Measurements from ENCODE around the gene RPGRIP1.
"Not testable (repeated sequence)": the region's sequence is repeated elsewhere in the genome, so short reads cannot be mapped to it uniquely, and the experiment has no call there.

RPGRIP1 gene

DNA sequence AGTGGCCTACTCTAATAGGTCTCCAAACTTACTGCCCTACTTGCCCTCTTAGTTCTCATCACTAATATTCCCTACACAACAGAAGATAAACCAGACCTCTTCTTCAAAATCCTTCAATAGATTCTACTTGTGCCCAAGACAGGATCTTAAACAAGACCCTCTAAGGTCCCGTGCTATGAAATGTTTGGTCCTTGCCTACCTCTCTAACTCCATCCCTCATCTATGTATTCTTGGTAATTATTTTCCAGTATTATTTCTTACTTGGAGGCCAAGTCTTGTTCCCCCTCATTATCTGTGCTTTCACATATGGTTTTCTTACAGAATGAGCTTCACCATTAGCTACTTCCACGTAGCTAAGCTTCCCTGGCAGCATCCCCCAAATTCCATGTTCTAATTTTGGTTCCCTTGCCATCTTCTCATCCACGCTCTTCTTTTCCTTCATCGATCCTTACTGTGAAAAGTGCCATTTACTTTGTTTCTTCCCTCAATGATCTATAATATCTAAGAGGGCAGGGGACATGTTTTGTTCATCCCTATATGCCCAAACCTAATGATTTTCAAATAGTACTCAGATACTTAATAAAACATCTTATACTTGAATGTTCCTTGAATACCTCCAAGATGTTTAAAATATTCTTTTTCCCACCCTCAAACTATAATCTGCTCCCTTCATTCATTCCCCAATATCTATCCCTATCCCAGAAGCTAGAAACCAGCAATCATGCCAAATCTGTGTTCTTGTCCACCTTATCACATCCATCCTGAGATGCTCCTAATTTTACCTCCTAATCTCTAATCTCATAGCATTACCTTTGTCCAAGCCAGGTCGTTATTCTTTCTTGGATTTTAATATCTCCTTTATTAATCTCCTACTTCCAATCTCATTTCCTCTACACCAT, 20.7 kb upstream of the RPGRIP1 start:
- no peak for DNase-seq

DNA sequence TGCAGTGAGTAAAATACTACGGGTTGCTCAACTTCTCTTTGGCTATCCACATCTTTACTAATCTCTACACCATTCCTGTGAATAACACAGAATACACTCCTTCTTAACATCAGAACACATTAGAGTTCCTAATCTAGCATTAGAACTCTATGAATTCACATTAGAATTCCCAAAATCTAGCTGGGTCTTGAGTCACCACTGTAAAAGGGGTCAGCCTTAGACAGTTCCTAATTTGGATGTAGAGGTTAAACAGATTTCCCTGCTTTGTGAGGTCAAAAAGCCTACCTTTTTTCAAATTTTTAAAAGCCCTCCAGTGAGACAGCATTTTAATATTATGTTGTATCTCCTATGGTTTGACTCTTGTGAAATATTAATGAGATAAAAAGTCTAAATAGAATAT, 18.1 kb upstream of the RPGRIP1 start:
- no peak for DNase-seq

- no peak for DNase-seq
Measured at GRCh38 chr14:21262410-21262809, 17.5 kb upstream of the RPGRIP1 start.

DNA sequence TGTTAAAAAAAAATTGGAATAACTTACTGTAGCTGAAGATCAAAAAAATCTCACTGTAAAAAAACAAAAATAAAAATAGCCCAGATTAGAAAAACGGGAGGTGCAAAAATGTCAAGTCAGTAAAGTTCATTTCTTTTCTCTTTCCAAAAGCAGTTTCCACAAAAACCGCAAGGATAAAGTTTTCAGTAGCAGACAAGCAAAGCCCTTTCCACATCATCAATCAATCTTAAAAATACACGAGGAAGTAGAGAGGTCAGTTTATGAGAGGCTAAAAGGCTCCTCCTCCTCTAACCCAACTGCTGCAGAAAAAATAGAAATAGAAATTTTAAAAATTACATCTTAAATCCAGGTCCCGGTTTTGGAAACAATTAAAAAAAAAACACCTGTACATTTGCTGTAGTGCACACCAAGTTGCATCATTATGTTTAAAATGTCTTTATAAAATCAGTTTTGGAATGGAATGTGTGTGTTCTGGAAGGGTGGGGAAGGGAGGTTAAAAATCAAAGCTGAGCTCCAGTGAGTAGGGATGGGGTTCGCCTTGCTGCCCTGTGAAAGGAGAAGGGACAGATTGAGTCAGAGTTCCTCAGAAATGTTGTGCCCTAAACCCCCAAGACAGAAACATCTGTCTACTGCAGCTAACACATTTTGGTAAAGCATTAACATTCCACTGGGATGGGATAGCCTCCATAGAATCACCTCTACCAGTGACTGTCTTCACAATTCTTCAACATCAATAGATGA, 16.4 kb upstream of the RPGRIP1 start:
- DNase-seq = no peak

DNA sequence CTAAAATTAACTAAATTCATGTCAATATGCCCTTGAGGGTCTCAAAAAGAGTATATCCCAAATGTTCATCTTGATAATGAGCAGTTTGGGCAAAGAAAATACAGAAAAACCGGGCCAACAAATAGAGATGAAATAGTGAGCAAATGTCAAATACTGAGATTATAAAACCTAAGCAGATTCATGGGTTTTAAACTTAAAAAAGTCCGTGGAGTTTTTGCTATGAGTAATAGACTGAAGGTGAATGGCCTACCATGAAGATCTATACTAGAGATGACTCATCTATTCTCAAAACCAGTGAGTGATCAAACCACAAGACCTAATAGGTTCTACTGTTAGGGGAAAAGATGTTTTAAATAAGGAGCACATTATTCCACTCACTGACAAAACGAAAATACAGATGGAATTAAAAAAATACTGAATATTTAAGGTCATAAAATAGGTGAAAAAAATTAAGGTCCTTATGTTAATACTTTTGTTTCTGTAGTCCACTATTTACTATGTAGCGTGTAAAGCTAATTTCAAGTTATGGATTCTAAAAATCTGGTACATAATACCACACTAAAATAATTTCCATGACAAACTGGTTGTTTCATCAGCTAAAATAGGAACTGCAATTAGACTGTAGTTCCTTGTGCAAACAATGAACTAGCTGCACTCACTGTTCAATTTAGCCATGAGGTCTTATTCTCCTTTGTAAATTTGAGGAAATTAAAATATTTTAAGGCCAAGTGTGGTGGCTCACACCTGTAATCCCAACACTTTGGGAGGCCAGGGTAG, 15.7 kb upstream of the RPGRIP1 start:
- DNase-seq = peak; percentile 21 to 22

DNA sequence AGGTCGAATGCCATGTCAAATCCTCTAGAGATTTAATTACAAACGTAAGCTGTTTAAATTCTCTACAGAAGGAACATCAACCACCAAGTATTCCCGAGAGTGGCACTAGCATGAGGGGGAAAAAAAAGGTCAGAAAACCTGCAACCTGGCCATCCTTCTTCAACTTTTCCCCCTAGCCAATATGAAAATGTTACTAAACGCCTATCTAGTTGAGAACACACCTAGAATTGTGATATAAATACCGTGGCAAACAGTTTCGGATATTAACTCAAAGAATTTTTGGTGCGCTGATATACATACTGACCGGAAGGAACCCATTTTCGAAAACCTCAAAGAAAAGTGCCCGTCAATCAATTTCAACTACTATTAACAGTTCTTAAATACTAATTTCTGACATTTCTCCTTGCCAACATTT, 12.4 kb upstream of the RPGRIP1 start:
- DNase-seq = no peak

DNA sequence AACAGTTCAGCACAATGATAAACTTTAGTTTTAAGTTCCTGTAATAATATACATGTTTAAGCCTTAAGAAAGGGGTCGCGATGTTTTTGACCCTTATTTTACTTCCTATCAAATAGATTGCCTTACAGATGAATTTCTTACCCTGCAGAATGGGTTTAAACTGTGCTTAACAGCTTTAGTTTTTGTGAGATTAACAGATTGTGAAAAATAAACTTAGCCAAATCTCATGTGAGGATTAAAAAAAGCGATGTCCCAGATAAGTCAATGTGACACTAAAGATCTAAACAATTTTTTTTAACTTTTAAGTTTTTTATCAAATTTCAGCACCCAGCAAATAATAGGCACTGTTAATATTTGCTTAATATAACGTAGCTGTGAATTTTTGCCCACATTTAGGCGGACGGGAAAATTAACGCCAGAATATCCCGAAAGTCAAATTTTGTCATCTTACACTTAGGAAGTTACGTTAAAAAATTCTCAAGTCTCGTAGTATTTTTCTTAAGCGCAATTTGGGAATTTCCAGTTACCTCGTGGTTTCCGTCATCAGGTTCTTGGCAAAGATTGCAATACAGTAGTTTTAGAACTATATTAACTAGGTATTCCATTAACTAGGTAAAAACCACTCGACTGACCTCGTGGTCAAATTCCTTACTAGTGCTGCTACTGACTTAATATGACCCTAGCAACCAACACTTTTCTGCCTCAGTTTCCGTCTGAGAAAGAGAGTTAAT, 11.8 kb upstream of the RPGRIP1 start:
- no peak for DNase-seq

GRCh38 chr14:21268617-21269251, 11.1 kb upstream of the RPGRIP1 start:
- DNase-seq = peak; percentile 20 to 45

DNA sequence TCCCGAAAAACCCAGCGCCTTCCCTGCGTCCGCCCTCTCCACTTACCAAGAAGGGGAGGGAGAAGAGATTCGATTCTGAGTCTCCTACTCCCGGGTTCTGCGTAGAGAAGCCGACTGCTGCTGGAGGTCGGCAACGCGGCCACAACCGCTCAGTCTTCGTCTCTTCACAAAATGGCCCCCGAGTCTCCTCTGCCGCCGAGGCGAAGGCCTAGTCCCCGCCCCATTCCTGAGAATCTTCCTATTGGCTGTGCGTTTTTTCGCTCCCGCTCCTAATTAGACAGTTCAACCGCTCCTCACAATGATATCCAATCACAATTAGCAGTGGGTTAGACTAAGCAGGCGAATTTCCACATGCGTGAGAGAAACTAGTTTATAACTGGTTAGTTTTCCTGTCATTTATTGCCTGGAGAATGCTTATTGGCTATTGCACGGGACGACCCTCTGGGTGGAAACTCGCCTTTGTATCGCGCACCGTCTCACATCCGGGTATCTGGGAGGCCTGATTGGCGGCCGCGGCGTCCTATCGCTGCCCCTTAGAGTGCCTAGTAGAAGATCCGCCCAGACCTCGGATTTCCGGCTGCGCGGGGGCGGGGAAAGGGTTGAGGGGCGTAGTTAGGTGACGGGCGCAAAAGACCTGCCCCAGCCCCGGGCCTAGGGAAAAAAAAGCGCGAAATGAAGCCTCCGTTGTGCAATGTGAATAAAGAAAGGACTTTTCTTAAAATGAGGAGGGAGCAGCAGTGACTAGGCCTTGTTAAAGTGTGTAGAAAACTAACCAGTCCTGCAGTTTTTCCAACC, 10.4 kb upstream of the RPGRIP1 start, which contains the start of gene HNRNPC:
Gene HNRNPC (minus strand): TSS at position 191 of the 795 bp plus-strand sequence. CDS start 35,249 bp downstream, outside the sequence.
- peak; percentile 99 for DNase-seq

DNA sequence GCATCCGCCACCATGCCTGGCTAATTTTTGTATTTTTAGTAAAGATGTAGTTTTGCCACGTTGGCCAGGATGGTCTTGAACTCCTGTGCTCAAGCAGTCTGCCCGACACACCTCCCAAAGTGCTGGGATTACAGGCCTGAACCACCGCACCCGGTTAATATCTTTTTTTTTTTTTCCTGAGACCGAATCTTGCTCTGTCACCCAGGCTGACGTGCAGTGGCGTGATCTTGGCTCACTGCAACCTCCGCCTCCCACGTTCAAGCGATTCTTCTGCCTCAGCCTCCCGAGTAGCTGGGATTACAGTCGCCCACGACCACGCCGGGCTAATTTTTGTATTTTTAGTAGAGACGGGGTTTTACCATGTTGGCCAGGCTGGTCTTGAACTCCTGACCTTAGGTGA, 7.2 kb upstream of the RPGRIP1 start:
- DNase-seq = not testable (repeated sequence)

DNA sequence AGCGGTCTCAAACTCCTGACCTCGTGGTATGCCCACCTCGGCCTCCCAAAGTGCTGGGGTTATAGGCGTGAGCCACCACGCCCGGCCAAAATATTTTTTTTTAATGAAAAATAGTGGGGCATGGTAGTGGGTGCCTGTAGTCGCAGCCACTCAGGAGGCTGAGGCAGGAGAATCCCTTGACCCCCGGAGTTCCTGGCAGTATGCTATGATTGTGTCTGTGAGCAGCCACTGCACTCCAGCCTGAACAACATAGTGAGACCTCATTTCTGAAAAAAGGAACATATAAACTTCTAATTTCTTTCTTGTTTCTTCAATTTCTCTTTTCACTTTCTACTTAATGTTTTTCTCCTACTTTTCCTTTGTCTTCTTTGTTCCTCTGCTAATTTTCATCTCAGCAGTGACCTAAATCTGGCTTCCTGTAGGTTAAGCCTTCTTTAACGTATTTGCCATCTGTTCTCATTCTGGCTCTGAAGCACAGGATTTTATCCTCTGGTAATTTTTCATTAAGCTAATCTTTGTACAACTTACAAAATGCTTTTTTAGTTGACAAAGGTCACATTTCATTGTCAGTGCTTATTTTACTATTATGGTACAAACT, 4.5 kb upstream of the RPGRIP1 start:
- no peak for DNase-seq

GRCh38 chr14:21278632-21279031, 1.3 kb upstream of the RPGRIP1 start:
- DNase-seq = no peak

GRCh38 chr14:21281917-21282316, 2.0 kb downstream of the RPGRIP1 start:
- DNase-seq = not testable (repeated sequence)

DNA sequence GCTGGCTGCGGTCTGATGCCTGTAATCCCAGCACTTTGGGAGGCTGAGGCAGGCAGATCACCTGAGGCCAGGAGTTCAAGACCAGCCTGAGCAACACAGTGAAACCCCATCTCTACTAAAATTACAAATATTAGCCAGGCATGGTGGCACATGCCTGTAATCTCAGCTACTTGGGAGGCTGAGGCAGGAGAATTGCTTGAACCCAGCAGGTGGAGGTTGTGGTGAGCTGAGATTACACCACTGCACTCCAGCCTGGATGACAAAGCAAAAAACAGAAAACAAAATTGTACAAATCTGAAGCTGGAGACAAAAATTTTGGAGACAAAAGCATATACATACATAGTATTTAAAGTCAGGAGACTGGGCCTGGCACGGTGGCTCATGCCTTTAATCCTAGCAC, 6.6 kb downstream of the RPGRIP1 start:
- DNase-seq = not testable (repeated sequence)

GRCh38 chr14:21287168-21287567, 7.3 kb downstream of the RPGRIP1 start:
- no peak for DNase-seq

- DNase-seq = not testable (repeated sequence)
Measured at GRCh38 chr14:21294026-21294425, 14.1 kb downstream of the RPGRIP1 start.

DNA sequence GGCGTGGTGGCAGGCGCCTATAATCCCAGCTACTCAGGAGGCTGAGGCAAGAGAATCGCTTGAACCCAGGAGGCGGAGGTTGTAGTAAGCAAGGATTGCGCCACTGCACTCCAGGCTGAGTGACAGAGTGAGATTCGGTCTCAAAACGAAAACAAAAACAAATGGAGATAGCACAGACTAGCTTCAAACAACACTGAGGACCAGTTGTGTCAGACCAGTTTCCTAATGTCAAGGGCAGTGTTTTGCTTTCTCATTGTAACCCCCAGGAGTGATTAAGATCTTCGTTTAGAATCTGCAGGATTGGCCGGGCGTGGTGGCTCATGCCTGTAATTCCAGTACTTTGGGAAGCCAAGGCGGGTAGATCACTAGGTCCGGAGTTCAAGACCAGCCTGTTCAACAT, 18.5 kb downstream of the RPGRIP1 start:
- no peak for DNase-seq

GRCh38 chr14:21299562-21300130, 19.8 kb downstream of the RPGRIP1 start:
- no peak for DNase-seq

DNA sequence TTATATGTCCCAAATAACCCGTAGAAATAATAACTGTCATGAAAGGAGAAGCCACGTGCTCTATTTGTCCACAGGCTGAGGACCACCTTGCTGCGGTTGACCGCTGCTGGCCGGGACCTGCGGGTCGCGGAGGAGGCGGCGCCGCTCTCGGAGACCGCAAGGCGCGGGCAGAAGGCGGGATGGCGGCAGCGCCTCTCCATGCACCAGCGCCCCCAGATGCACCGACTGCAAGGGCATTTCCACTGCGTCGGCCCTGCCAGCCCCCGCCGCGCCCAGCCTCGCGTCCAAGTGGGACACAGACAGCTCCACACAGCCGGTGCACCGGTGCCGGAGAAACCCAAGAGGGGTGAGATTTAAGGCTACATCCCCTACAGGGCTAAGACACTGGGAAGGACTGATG, 21.0 kb downstream of the RPGRIP1 start:
- DNase-seq = no peak
